HepG2 (cell line): ENCODE results near the gene CAPS. TPM values are rescaled to one million over a fixed set of nuclear protein-coding genes. Genes with fewer than 3 reads are reported as not detected.

Experiments
- CENPT ChIP-seq: sonication (generic); formaldehyde crosslinking; IDR thresholded peaks from 2 replicates; pipeline ENCODE4 v1.8.0; 2022; ENCODE audit warnings: low read depth, mild to moderate bottlenecking, moderate library complexity, missing genetic modification reagents
- CHD2 ChIP-seq: IDR thresholded peaks from 2 replicates; pipeline ENCODE4 v1.6.1; 2011; ENCODE audit warnings: low read depth, low read length, improper control_type of control experiment
- ELF4 ChIP-seq: sonication (generic); formaldehyde crosslinking; IDR thresholded peaks from 2 replicates; pipeline ENCODE4 v1.5.0; 2020; ENCODE audit warnings: missing genetic modification reagents, mild to moderate bottlenecking, moderate library complexity, borderline replicate concordance
- HNRNPH1 ChIP-seq: fragments of 200-400 bp; formaldehyde crosslinking; optimal IDR thresholded peaks from 2 replicates; pipeline ENCODE3; 2017; ENCODE audit warnings: mild to moderate bottlenecking, low read depth, low read length
- KLF11 ChIP-seq: IDR thresholded peaks from 2 replicates; pipeline ENCODE4 v1.6.1; 2016; ENCODE audit warnings: missing compliant biosample characterization
- MAFG ChIP-seq: sonication (generic); formaldehyde crosslinking; IDR thresholded peaks from 2 replicates; pipeline ENCODE4 v1.5.1; 2020; ENCODE audit warnings: mild to moderate bottlenecking, missing genetic modification reagents
- MBD4 ChIP-seq: IDR thresholded peaks from 2 replicates; pipeline ENCODE4 v1.6.1; 2012; ENCODE audit warnings: low read length, inconsistent platforms, borderline replicate concordance
- MBNL3 ChIP-seq: fragments of 250-450 bp; sonication (Bioruptor Pico); conservative IDR thresholded peaks from 2 replicates; pipeline ENCODE4 v1.8.0; 2022; ENCODE audit warnings: mild to moderate bottlenecking, inconsistent platforms
- NCOA1 ChIP-seq: sonication (generic); formaldehyde crosslinking; IDR thresholded peaks from 2 replicates; pipeline ENCODE4 v1.9.0; 2021; ENCODE audit warnings: missing genetic modification reagents
- NCOA2 ChIP-seq: sonication (generic); formaldehyde crosslinking; IDR thresholded peaks from 2 replicates; pipeline ENCODE4 v1.8.0; 2022; ENCODE audit warnings: inconsistent platforms
- NFATC3 ChIP-seq: sonication (generic); formaldehyde crosslinking; IDR thresholded peaks from 2 replicates; pipeline ENCODE4 v1.5.1; 2020; ENCODE audit warnings: mild to moderate bottlenecking, missing genetic modification reagents
- NFE2 ChIP-seq: sonication (generic); formaldehyde crosslinking; IDR thresholded peaks from 2 replicates; pipeline ENCODE4 v1.4.0; 2020; ENCODE audit warnings: missing genetic modification reagents
- ONECUT2 ChIP-seq: sonication (generic); formaldehyde crosslinking; IDR thresholded peaks from 2 replicates; pipeline ENCODE4 v1.4.0; 2020; ENCODE audit warnings: missing genetic modification reagents
- PRMT3 ChIP-seq: sonication (generic); formaldehyde crosslinking; IDR thresholded peaks from 2 replicates; pipeline ENCODE4 v1.8.1; 2022; ENCODE audit warnings: low read depth, mild to moderate bottlenecking, moderate library complexity, missing genetic modification reagents, borderline replicate concordance
- REXO4 ChIP-seq: sonication (generic); formaldehyde crosslinking; IDR thresholded peaks from 2 replicates; pipeline ENCODE4 v1.8.0; 2022; ENCODE audit warnings: missing genetic modification reagents, mild to moderate bottlenecking, borderline replicate concordance
- SETDB1 ChIP-seq: sonication (generic); formaldehyde crosslinking; IDR thresholded peaks from 2 replicates; pipeline ENCODE4 v1.5.1; 2020; ENCODE audit warnings: missing genetic modification reagents, mild to moderate bottlenecking, borderline replicate concordance
- SKI ChIP-seq: fragments of 450-650 bp; IDR thresholded peaks from one replicate; pipeline ENCODE4 v1.6.1; 2018; ENCODE audit warnings: mild to moderate bottlenecking; ENCODE audit not compliant: partially characterized antibody
- STAG1 ChIP-seq: sonication (generic); formaldehyde crosslinking; IDR thresholded peaks from 2 replicates; pipeline ENCODE4 v1.4.0; 2020; ENCODE audit warnings: missing genetic modification reagents
- THYN1 ChIP-seq: sonication (generic); formaldehyde crosslinking; IDR thresholded peaks from 2 replicates; pipeline ENCODE4 v1.8.1; 2023; ENCODE audit warnings: low read depth, mild to moderate bottlenecking, moderate library complexity, missing genetic modification reagents, borderline replicate concordance
- TOE1 ChIP-seq: sonication (generic); formaldehyde crosslinking; IDR thresholded peaks from 2 replicates; pipeline ENCODE4 v1.4.0; 2020; ENCODE audit warnings: mild to moderate bottlenecking, missing genetic modification reagents
- ZNF10 ChIP-seq: sonication (generic); formaldehyde crosslinking; IDR thresholded peaks from 2 replicates; pipeline ENCODE4 v1.4.0; 2020; ENCODE audit warnings: mild to moderate bottlenecking, low read depth, missing genetic modification reagents, borderline replicate concordance
- ZNF296 ChIP-seq: sonication (generic); formaldehyde crosslinking; conservative IDR thresholded peaks from 2 replicates; pipeline ENCODE4 v1.5.0; 2020; ENCODE audit warnings: mild to moderate bottlenecking, missing genetic modification reagents
- ZNF615 ChIP-seq: sonication (generic); formaldehyde crosslinking; IDR thresholded peaks from 2 replicates; pipeline ENCODE4 v1.5.0; 2020; ENCODE audit warnings: mild to moderate bottlenecking, missing genetic modification reagents, borderline replicate concordance
- ZNF777 ChIP-seq: sonication (generic); formaldehyde crosslinking; IDR thresholded peaks from 2 replicates; pipeline ENCODE4 v1.4.0; 2020; ENCODE audit warnings: missing genetic modification reagents
- ZNF792 ChIP-seq: IDR thresholded peaks from 2 replicates; pipeline ENCODE4 v1.6.1; 2016
- polyA plus RNA-seq, 8 experiments: library from polyadenylated mRNA; depleted of rRNA in 3 of 8; stranded (reverse) in 7 of 8; unstranded in 1 of 8; fragments of >200 nt; fragmentation: Illumina TruSeq in 4 of 8; extraction: Trizol in 4 of 8; gene quantifications; 2 replicates each; pipeline versions ENCODE4 v1.2.1 to v1.2.3, GENCODE V29; 2011 to 2016; ENCODE audit warnings: low read depth in 4 of 8, missing spikeins in 1 of 8, mixed read lengths in 1 of 8; ENCODE audit not compliant: insufficient read depth in 1 of 8
- total RNA-seq, 5 experiments: library from RNA; depleted of rRNA; stranded (reverse); fragments of >200 nt; fragmentation: Illumina TruSeq; extraction: Trizol; gene quantifications; 2 replicates each; pipeline ENCODE4 v1.2.3, GENCODE V29; 2016; ENCODE audit warnings: low read depth in 1 of 5
- TF ChIP-seq, protein P1 (sequence below): sonication (generic); formaldehyde crosslinking; IDR thresholded peaks from 2 replicates; pipeline ENCODE4 v1.4.0; 2020; ENCODE audit warnings: missing genetic modification reagents
- TF ChIP-seq, protein P2 (sequence below): sonication (generic); formaldehyde crosslinking; IDR thresholded peaks from 2 replicates; pipeline ENCODE4 v1.5.1; 2020; ENCODE audit warnings: mild to moderate bottlenecking, missing genetic modification reagents, moderate library complexity
- TF ChIP-seq, protein P3 (sequence below): sonication (generic); formaldehyde crosslinking; IDR thresholded peaks from 2 replicates; pipeline ENCODE4 v1.5.0; 2020; ENCODE audit warnings: mild to moderate bottlenecking, low read depth, missing genetic modification reagents, borderline replicate concordance
- TF ChIP-seq, protein P4 (sequence below): sonication (generic); formaldehyde crosslinking; IDR thresholded peaks from 2 replicates; pipeline ENCODE4 v1.4.0; 2020; ENCODE audit warnings: mild to moderate bottlenecking, low read depth, missing genetic modification reagents

The CAPS gene
- total and polyA plus RNA-seq, 2 of the 13 experiments (the other 11 are each of a cell fraction or from before 2014, with no cell fraction given), result 3.1 TPM

DNA sequence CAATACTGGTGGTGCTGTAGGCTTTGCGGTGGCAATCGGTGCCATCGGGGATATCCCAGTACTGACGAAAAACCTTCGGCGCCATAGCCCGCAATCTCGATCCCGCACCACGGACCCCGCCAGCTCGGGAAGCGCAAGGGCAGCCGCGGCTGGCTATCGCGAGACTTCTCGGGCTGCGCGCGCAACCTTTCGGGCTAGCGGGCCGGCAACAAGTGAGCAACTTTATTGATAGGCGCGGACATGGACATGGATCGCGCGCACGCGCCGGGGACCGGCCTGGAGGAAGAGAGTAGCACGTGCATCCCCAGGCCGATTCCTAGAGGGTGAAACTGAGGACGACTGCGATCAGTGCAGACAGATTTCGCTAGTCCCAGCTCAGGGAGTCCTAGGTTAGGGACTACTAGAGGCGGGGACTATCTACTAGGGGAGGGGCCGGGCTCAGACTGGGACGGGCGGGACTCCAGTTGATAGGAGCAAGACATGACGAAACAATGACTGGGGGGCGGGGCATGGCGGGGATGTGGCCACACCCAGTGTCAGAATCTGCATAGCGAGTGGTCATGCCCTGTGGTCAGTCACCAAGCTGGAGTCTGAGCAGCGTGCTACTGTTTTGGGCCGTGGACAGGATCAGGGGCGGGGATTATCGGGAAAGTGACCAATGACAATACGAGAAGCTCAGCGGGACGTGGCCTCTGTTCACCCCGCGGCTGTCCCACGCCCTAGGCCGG, 10.3 kb upstream of the CAPS start, which contains the start of gene NDUFA11 (continued):
- TF ChIP-seq THYN1 (CRISPR knock-in tag), result no peak
- 0 out of 2 replicates have a peak, but pooled peaks have one; percentile 79 for TF ChIP-seq NFATC3 (CRISPR knock-in tag)
- peak; percentile 18; the same call in 1 of the 2 replicates for TF ChIP-seq STAG1 (CRISPR knock-in tag)
- TF ChIP-seq, protein P1, sequence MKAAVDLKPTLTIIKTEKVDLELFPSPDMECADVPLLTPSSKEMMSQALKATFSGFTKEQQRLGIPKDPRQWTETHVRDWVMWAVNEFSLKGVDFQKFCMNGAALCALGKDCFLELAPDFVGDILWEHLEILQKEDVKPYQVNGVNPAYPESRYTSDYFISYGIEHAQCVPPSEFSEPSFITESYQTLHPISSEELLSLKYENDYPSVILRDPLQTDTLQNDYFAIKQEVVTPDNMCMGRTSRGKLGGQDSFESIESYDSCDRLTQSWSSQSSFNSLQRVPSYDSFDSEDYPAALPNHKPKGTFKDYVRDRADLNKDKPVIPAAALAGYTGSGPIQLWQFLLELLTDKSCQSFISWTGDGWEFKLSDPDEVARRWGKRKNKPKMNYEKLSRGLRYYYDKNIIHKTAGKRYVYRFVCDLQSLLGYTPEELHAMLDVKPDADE (CRISPR knock-in tag), result no peak
- TF ChIP-seq MBNL3 (CRISPR knock-in tag), result no peak
- no peak for TF ChIP-seq PRMT3
- TF ChIP-seq SETDB1 (CRISPR knock-in tag), result no peak
- no peak for TF ChIP-seq MAFG
- TF ChIP-seq, protein P2, sequence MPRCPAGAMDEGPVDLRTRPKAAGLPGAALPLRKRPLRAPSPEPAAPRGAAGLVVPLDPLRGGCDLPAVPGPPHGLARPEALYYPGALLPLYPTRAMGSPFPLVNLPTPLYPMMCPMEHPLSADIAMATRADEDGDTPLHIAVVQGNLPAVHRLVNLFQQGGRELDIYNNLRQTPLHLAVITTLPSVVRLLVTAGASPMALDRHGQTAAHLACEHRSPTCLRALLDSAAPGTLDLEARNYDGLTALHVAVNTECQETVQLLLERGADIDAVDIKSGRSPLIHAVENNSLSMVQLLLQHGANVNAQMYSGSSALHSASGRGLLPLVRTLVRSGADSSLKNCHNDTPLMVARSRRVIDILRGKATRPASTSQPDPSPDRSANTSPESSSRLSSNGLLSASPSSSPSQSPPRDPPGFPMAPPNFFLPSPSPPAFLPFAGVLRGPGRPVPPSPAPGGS (CRISPR knock-in tag), result peak; percentile 59; the same call in 1 of the 2 replicates
- TF ChIP-seq, protein P3, sequence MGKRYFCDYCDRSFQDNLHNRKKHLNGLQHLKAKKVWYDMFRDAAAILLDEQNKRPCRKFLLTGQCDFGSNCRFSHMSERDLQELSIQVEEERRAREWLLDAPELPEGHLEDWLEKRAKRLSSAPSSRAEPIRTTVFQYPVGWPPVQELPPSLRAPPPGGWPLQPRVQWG, result no peak
- TF ChIP-seq, protein P4, sequence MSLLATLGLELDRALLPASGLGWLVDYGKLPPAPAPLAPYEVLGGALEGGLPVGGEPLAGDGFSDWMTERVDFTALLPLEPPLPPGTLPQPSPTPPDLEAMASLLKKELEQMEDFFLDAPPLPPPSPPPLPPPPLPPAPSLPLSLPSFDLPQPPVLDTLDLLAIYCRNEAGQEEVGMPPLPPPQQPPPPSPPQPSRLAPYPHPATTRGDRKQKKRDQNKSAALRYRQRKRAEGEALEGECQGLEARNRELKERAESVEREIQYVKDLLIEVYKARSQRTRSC, result no peak
- TF ChIP-seq NCOA1 (CRISPR knock-in tag), result no peak; the same call in 1 of the 2 replicates
- 0 out of 2 replicates have a peak, but pooled peaks have one; percentile 22 for TF ChIP-seq ZNF615 (CRISPR knock-in tag)
- peak; percentile 98 for TF ChIP-seq CHD2
- TF ChIP-seq ZNF296 (CRISPR knock-in tag), result no peak
- TF ChIP-seq TOE1, result no peak
- no peak for TF ChIP-seq ZNF10
- peak; percentile 43 for TF ChIP-seq SKI
- peak; percentile 45; the same call in 1 of the 2 replicates for TF ChIP-seq ZNF792
- TF ChIP-seq CENPT (CRISPR knock-in tag), result no peak
- no peak for TF ChIP-seq NCOA2 (CRISPR knock-in tag)
- TF ChIP-seq KLF11, result no peak; the same call in 1 of the 2 replicates
- no peak for TF ChIP-seq NFE2
- TF ChIP-seq ELF4 (CRISPR knock-in tag), result no peak
- TF ChIP-seq MBD4, result no peak
- no peak for TF ChIP-seq ZNF777
- TF ChIP-seq ONECUT2, result no peak
- no peak for TF ChIP-seq REXO4 (CRISPR knock-in tag)
- no peak for TF ChIP-seq HNRNPH1
